ENCODE data around the gene EEF1E1. TPM values are rescaled to one million over a fixed set of nuclear protein-coding genes. Genes with fewer than 3 reads are reported as not detected.

The EEF1E1 gene
- polyA plus RNA-seq, 2 of the 4 experiments (the other 2 are of a cell fraction) = 119 to 122 TPM

- CTCF ChIA-PET = interaction anchor here (0.7 to 2.3 kb wide), 3 partner anchors 23 to 341 kb away, joined by 3 to 6 read pairs (median 4); no protein-coding TSS in a partner anchor
Observed at GRCh38 chr6:8063761-8064637, 38.3 kb downstream of the EEF1E1 start, which contains the start of gene BLOC1S5. Gene BLOC1S5 (minus strand): TSS chr6:8064389. CDS start chr6:8064376, 13 bp downstream.

DNA sequence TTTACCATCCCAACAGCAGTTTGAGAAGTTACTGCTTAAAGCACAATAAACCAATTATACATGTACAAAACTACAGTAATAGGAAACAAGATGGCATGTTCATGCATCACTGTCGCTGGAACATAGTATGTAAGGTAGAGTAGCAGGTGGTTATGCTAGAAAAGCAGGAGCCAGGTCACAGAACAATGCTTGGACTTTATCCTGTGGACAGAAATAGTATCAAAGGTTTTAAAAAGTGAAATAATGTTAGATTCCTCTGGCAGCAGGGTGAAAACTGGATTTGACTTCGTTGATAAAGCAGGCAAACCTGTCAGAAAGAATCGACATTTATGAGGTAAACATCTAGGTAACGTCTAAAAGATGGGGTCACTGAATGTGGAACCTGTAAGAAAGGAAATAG, 40.6 kb downstream of the EEF1E1 start:
- FAIRE-seq = no peak
- 84% methylated on average over 4 of the region's 4 CpGs for WGBS (ENCODE audit: missing lambda C conversion rate)

More at GRCh38 chr6:8063761-8064637, 38.3 kb downstream of the EEF1E1 start, which contains the start of gene BLOC1S5:
- FAIRE-seq = no peak
- H3K4me3 ChIP-seq = peak within 1 kb of the TSS; percentile 93
- peak; percentile 41 to 95 for DNase-seq (ENCODE audit: low read depth in 1 of 2, low spot score in 1 of 2)
- ATAC-seq = peak; percentile 97 to 98
- TF ChIP-seq POLR2A (IDR thresholded peaks at IDR 0.05; ENCODE audit: low read length) (peak; percentile 44), USF2 (IDR thresholded peaks at IDR 0.05) (no peak), ZNF302 (CRISPR knock-in tag; IDR thresholded peaks at IDR 0.05) (no peak), KDM5A (IDR thresholded peaks at IDR 0.05) (0 out of 2 replicates have a peak, but pooled peaks have one; percentile 29)
- peak within 1 kb of the TSS; percentile 89 to 96 for H3K27ac ChIP-seq
- peak within 1 kb of the TSS; percentile 83 for H3K4me2 ChIP-seq
- under 1% methylated on average over 23 of the region's 64 CpGs for WGBS (ENCODE audit: missing lambda C conversion rate)
- no peaks in the 10 kb centered on the region for H3K9me3 ChIP-seq
- POLR2A ChIA-PET = interaction anchor here (0.7 to 1.6 kb wide), 3 partner anchors 21 to 338 kb away, joined by 3 to 14 read pairs (median 3); partner anchors contain the start of genes BMP6 and EEF1E1
- peaks cover 6% of the 10 kb centered on the region for H3K4me1 ChIP-seq

DNA sequence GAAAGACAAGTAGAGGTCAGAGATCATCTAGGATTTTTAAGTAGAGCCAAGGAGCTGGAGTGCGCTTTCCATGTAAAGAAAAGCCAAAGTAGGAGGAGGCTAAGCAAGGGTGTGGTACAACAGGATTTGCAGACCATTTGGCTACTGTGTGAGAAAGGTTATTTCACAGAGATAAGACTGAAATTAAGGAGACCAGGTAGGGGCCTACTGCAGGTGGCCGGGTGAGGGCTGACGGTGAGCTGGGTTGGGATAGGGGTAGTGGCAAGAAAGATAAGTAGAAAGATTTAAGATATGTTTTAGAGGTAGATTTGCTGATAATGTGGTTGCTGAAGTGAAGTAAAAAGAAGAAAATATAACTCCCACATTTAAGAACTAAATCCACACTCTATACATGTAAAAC, 42.0 kb downstream of the EEF1E1 start:
- Histone ChIP-seq H3K4me2 (no peak overlapping the region), H3K9me3 (no peaks in the 10 kb centered on the region), H3K4me3 (no peak overlapping the region), H3K27ac (no peak overlapping the region), H3K4me1 (peaks cover 6% of the 10 kb centered on the region)
- FAIRE-seq = no peak
- DNase-seq (ENCODE audit: low read depth in 1 of 2, low spot score in 1 of 2) = no peak
- CTCF ChIA-PET = interaction anchor here (1.5 to 4.8 kb wide), 2 partner anchors 64 to 337 kb away, joined by 3 to 48 read pairs; partner anchors contain the start of gene BMP6
- POLR2A ChIA-PET = no interaction called here
- TF ChIP-seq ZNF302 (CRISPR knock-in tag; IDR thresholded peaks at IDR 0.05) (no peak), HEYL (CRISPR knock-in tag; IDR thresholded peaks at IDR 0.05) (no peak)
- WGBS (ENCODE audit: missing lambda C conversion rate) = 86% methylated on average over 3 of the region's 3 CpGs
- ATAC-seq = no peak

More for the DNA sequence above, 40.6 kb downstream of the EEF1E1 start:
- Histone ChIP-seq H3K27ac (no peak overlapping the region), H3K9me3 (no peaks in the 10 kb centered on the region), H3K4me3 (no peak overlapping the region), H3K4me1 (peaks cover 6% of the 10 kb centered on the region), H3K4me2 (no peak overlapping the region)
- ChIA-PET POLR2A (no interaction called here), CTCF (no interaction called here)
- no peak for ATAC-seq
- DNase-seq (ENCODE audit: low read depth in 1 of 2, low spot score in 1 of 2) = no peak
- TF ChIP-seq HOXA7 (CRISPR knock-in tag; IDR thresholded peaks at IDR 0.05) (no peak), RCOR1 (IDR thresholded peaks at IDR 0.05; ENCODE audit: low read depth, low read length) (no peak), FOSB (CRISPR knock-in tag; IDR thresholded peaks at IDR 0.05) (no peak), EP300 (IDR thresholded peaks at IDR 0.05) (no peak), E2F6 (IDR thresholded peaks at IDR 0.05; ENCODE audit: borderline replicate concordance, low read depth) (no peak)
- TF ChIP-seq, protein P1, sequence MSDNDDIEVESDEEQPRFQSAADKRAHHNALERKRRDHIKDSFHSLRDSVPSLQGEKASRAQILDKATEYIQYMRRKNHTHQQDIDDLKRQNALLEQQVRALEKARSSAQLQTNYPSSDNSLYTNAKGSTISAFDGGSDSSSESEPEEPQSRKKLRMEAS (IDR thresholded peaks at IDR 0.05) = no peak

DNA sequence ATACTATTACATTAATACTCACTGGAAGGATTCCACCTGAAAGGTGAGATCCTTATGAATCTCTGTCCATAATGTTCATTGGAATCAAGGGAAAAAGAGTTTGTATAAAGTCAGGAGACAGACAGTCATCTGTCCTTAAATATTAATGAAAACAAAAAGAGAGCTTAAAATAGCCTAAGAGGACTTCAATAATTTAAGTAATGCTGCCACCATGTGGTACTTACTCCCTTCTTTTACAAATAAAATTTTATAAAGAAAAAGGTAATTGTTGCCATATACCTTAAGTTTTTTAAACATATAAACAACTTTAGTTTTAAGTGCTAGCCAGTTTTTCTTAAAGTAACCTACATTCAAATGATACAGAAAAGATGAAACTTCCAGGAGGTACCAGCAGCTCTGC, 43.2 kb downstream of the EEF1E1 start:
- no peaks in the 10 kb centered on the region for H3K9me3 ChIP-seq
- POLR2A ChIA-PET = no interaction called here
- FAIRE-seq (no peak), DNase-seq (ENCODE audit: low read depth in 1 of 2, low spot score in 1 of 2) (peak in 1 of 2 experiments; percentile 25), ATAC-seq (no peak)
- no peak overlapping the region for H3K4me2 ChIP-seq
- H3K4me1 ChIP-seq = no peaks in the 10 kb centered on the region; the same call in 1 of the 3 replicates
- H3K4me3 ChIP-seq = no peak overlapping the region
- H3K27ac ChIP-seq = no peak overlapping the region
- TF ChIP-seq RAD21 (conservative IDR thresholded peaks at IDR 0.05 in 1 of 2, IDR thresholded peaks at IDR 0.05 in 1 of 2) (peak; percentile 60 to 72), HEYL (CRISPR knock-in tag; IDR thresholded peaks at IDR 0.05) (no peak), SMC3 (IDR thresholded peaks at IDR 0.05) (peak; percentile 45; the same call in 2 of the 3 replicates)
- TF ChIP-seq, protein P2, sequence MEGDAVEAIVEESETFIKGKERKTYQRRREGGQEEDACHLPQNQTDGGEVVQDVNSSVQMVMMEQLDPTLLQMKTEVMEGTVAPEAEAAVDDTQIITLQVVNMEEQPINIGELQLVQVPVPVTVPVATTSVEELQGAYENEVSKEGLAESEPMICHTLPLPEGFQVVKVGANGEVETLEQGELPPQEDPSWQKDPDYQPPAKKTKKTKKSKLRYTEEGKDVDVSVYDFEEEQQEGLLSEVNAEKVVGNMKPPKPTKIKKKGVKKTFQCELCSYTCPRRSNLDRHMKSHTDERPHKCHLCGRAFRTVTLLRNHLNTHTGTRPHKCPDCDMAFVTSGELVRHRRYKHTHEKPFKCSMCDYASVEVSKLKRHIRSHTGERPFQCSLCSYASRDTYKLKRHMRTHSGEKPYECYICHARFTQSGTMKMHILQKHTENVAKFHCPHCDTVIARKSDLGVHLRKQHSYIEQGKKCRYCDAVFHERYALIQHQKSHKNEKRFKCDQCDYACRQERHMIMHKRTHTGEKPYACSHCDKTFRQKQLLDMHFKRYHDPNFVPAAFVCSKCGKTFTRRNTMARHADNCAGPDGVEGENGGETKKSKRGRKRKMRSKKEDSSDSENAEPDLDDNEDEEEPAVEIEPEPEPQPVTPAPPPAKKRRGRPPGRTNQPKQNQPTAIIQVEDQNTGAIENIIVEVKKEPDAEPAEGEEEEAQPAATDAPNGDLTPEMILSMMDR (IDR thresholded peaks at IDR 0.05) = peak; percentile 55
- CTCF ChIA-PET = interaction anchor here (0.7 to 4.8 kb wide), 15 partner anchors 8 to 634 kb away, joined by 3 to 48 read pairs (median 3); partner anchors contain the start of gene BMP6

Measured in A549 (cell line).